GM06990 (cell line): ENCODE measurements around the gene NKX6-2.

Experiments used
- DNase-seq: peaks from one replicate; pipeline ENCODE4 v3.0.0-alpha.2; 2011; ENCODE audit not compliant: insufficient read length; ENCODE audit errors: extremely low read depth
- H3K27me3 ChIP-seq: replicated peaks from 2 replicates; pipeline ENCODE4 v1.6.0; 2011; ENCODE audit warnings: low read length; ENCODE audit not compliant: control insufficient read depth, insufficient read depth
- H3K36me3 ChIP-seq: 2 replicates; pipeline ENCODE4 v1.5.1; 2011; ENCODE audit warnings: low read length; ENCODE audit not compliant: control insufficient read depth, insufficient read depth
- H3K4me3 ChIP-seq: replicated peaks from 2 replicates; pipeline ENCODE4 v1.5.1; 2011; ENCODE audit warnings: low read depth, mild to moderate bottlenecking, control low read depth, low read length
- CTCF ChIP-seq: IDR thresholded peaks from 2 replicates; pipeline ENCODE4 v1.5.1; 2011; ENCODE audit warnings: low read length, control low read depth, mild to moderate bottlenecking, inconsistent platforms; ENCODE audit not compliant: insufficient read depth, poor library complexity, severe bottlenecking

NKX6-2 gene

GRCh38 chr10:132740588-132740987, 45.4 kb downstream of the NKX6-2 start:
- no peak for TF ChIP-seq CTCF
- Histone ChIP-seq H3K36me3 (no peaks in the 10 kb centered on the region), H3K4me3 (no peak overlapping the region), H3K27me3 (no peaks in the 10 kb centered on the region)
- no peak for DNase-seq

GRCh38 chr10:132739225-132739613, 46.7 kb downstream of the NKX6-2 start:
- DNase-seq = no peak
- H3K27me3 ChIP-seq = no peaks in the 10 kb centered on the region
- TF ChIP-seq CTCF = no peak

GRCh38 chr10:132738454-132739224, 47.3 kb downstream of the NKX6-2 start:
- Histone ChIP-seq H3K36me3 (no peaks in the 10 kb centered on the region), H3K27me3 (no peaks in the 10 kb centered on the region), H3K4me3 (no peak overlapping the region)
- TF ChIP-seq CTCF = no peak
- no peak for DNase-seq

More at GRCh38 chr10:132739225-132739613, 46.7 kb downstream of the NKX6-2 start:
- Histone ChIP-seq H3K4me3 (no peak overlapping the region), H3K36me3 (no peaks in the 10 kb centered on the region)

GRCh38 chr10:132737390-132738048, 48.4 kb downstream of the NKX6-2 start:
- H3K27me3 ChIP-seq = no peaks in the 10 kb centered on the region
- H3K4me3 ChIP-seq = no peak overlapping the region
- no peak for DNase-seq
- H3K36me3 ChIP-seq = no peaks in the 10 kb centered on the region
- no peak for TF ChIP-seq CTCF

GRCh38 chr10:132735923-132736391, 50.0 kb downstream of the NKX6-2 start:
- Histone ChIP-seq H3K4me3 (no peak overlapping the region), H3K36me3 (no peaks in the 10 kb centered on the region), H3K27me3 (no peaks in the 10 kb centered on the region)
- no peak for TF ChIP-seq CTCF
- no peak for DNase-seq
